B cell (primary cell): Measurements from ENCODE around the gene ENO2. TPM values are rescaled to one million over a fixed set of nuclear protein-coding genes. Genes with fewer than 3 reads are reported as not detected.
A peak's percentile ranks its signal among the peaks of the same experiment; 100 is the strongest.

ENCODE experiments used
- ATAC-seq: fragments of 200-7000 bp; cut with Tn5 transposase; one replicate; pipeline ENCODE4 v1.10.0; 2021; ENCODE audit warnings: low read depth, mild to moderate bottlenecking, moderate number of reproducible peaks, moderate library complexity
- CTCF ChIA-PET: fragments of 350-600 bp; sonication (Branson Sonifier 250); formaldehyde crosslinking; loops from one replicate; lab custom pipeline; 2021; ENCODE audit warnings: antibody characterized with exemption, inconsistent platforms; lab: Charles Lee
- POLR2A ChIA-PET: fragments of 350-600 bp; sonication (Branson Sonifier 250); formaldehyde crosslinking; loops from one replicate; lab custom pipeline; 2021; ENCODE audit warnings: antibody characterized with exemption; lab: Charles Lee
- DNase-seq: peaks from one replicate; pipeline ENCODE4 v3.0.0; 2013
- H2AFZ ChIP-seq: 2 replicates; pipeline ENCODE4 v1.6.1; 2012; ENCODE audit warnings: mild to moderate bottlenecking, low read depth, low read length; ENCODE audit not compliant: insufficient read depth, poor library complexity, severe bottlenecking
- H3K27ac ChIP-seq, 2 donors: 1 replicate in 1 of 2; 2 replicates in 1 of 2; pipeline ENCODE4 v1.5.1; 2012 to 2013; ENCODE audit warnings: low read length in 2 of 2, mild to moderate bottlenecking in 2 of 2, moderate library complexity in 1 of 2
- H3K27me3 ChIP-seq, 4 experiments: fragments of 200-600 bp in 1 of 4; sonication (generic) in 1 of 4; replicated peaks in 1 of 4; 1 replicate in 2 of 4; 2 replicates in 2 of 4; pipeline versions ENCODE4 v1.6.1 to v1.7.0; 2013 to 2016; ENCODE audit warnings: low read length in 3 of 4, mild to moderate bottlenecking in 2 of 4, mixed read lengths in 1 of 4, moderate library complexity in 1 of 4; ENCODE audit not compliant: insufficient read depth in 4 of 4, control insufficient read depth in 3 of 4; ENCODE audit errors: control extremely low read depth in 1 of 4
- H3K36me3 ChIP-seq, 2 experiments: replicated peaks in 1 of 2; 1 replicate in 1 of 2; 2 replicates in 1 of 2; pipeline versions ENCODE4 v1.6.1 to v1.7.1; 2013; ENCODE audit warnings: low read length in 1 of 2; ENCODE audit not compliant: insufficient read depth in 2 of 2, control insufficient read depth in 1 of 2; ENCODE audit errors: control extremely low read depth in 1 of 2, extremely low read depth in 1 of 2
- H3K4me1 ChIP-seq, 2 donors: fragments of 200-600 bp in 1 of 2; sonication (generic) in 1 of 2; 1 replicate in 1 of 2; 2 replicates in 1 of 2; pipeline versions ENCODE4 v1.5.1 to v1.6.1; 2013 to 2017; ENCODE audit warnings: low read length in 2 of 2; ENCODE audit not compliant: control insufficient read depth in 2 of 2, insufficient read depth in 2 of 2
- H3K4me2 ChIP-seq: replicated peaks from 2 replicates; pipeline ENCODE3; 2012; ENCODE audit warnings: mild to moderate bottlenecking, low read depth, low read length; ENCODE audit not compliant: poor library complexity, severe bottlenecking
- H3K4me3 ChIP-seq, 5 experiments: fragments of 200-600 bp in 1 of 5; sonication (generic) in 1 of 5; 1 replicate in 3 of 5; 2 replicates in 2 of 5; pipeline versions ENCODE4 v1.5.1 to v1.7.0; 2011 to 2016; ENCODE audit warnings: low read length in 4 of 5, mild to moderate bottlenecking in 4 of 5, low read depth in 2 of 5, control low read depth in 1 of 5, moderate library complexity in 1 of 5; ENCODE audit not compliant: insufficient read depth in 1 of 5; ENCODE audit errors: control extremely low read depth in 1 of 5, extremely low read depth in 1 of 5
- H3K79me2 ChIP-seq: fragments of 200-600 bp; sonication (generic); one replicate; pipeline ENCODE4 v1.6.0; 2016; ENCODE audit warnings: low read length; ENCODE audit not compliant: control insufficient read depth, insufficient read depth
- H3K9ac ChIP-seq: fragments of 200-600 bp; sonication (generic); 2 replicates; pipeline ENCODE4 v1.6.1; 2017; ENCODE audit warnings: mild to moderate bottlenecking, low read length, moderate library complexity
- H3K9me3 ChIP-seq, 3 donors: one replicate each; pipeline versions ENCODE4 v1.6.1 to v1.7.1; 2013; ENCODE audit warnings: low read length in 2 of 3; ENCODE audit not compliant: control insufficient read depth in 2 of 3, insufficient read depth in 1 of 3; ENCODE audit errors: control extremely low read depth in 1 of 3
- H4K20me1 ChIP-seq: 2 replicates; pipeline ENCODE4 v1.6.0; 2012; ENCODE audit warnings: mild to moderate bottlenecking, low read length; ENCODE audit not compliant: insufficient read depth, control insufficient read depth, poor library complexity, severe bottlenecking
- H3K27ac Mint-ChIP-seq: one replicate; pipeline ENCODE4 v1.8.0; 2021; ENCODE audit warnings: mixed read lengths
- H3K27me3 Mint-ChIP-seq: one replicate; pipeline ENCODE4 v1.8.0; 2021; ENCODE audit warnings: mixed read lengths
- H3K4me1 Mint-ChIP-seq: one replicate; pipeline ENCODE4 v1.8.0; 2021; ENCODE audit warnings: mixed read lengths
- H3K4me3 Mint-ChIP-seq: one replicate; pipeline ENCODE4 v1.8.0; 2021; ENCODE audit warnings: mixed read lengths
- H3K9me3 Mint-ChIP-seq: one replicate; pipeline ENCODE4 v1.8.0; 2022; ENCODE audit warnings: mixed read lengths; ENCODE audit not compliant: insufficient read depth
- EZH2 ChIP-seq: IDR thresholded peaks from 2 replicates; pipeline ENCODE4 v1.6.1; 2012; ENCODE audit warnings: borderline replicate concordance, low read depth, mild to moderate bottlenecking, moderate library complexity, low read length; ENCODE audit not compliant: insufficient read depth, poor library complexity, severe bottlenecking
- WGBS: methylation state at CpG from one replicate; pipeline ENCODE4 v1.1.5; 2013; ENCODE audit warnings: missing lambda C conversion rate; ENCODE audit not compliant: insufficient coverage; 5-methylcytosine and 5-hydroxymethylcytosine counted together
- intact Hi-C: fragments of 100-400 bp; cut with micrococcal nuclease; formaldehyde crosslinking; loops from one replicate; pipeline ENCODE4 v1.10.0; 2022
- polyA plus RNA-seq: library from polyadenylated mRNA; depleted of rRNA; stranded (reverse); fragments of >200 nt; gene quantifications from 2 replicates; pipeline ENCODE4 v1.2.3, GENCODE V29; 2012
- total RNA-seq, 2 donors: library from RNA; stranded (reverse); fragments of 120-200 nt in 1 of 2; gene quantifications; 1 replicate in 1 of 2; 2 replicates in 1 of 2; pipeline versions ENCODE4 v1.2.3 to v1.2.4, GENCODE V29; 2013 to 2022
- TF ChIP-seq, protein P1 (sequence below): fragments of 200-600 bp; IDR thresholded peaks from one replicate; pipeline ENCODE4 v1.8.0; 2022; ENCODE audit warnings: antibody characterized with exemption, mild to moderate bottlenecking

The ENO2 gene
- total and polyA plus RNA-seq, 2 donors (not counting 1 experiment from before 2014, with no cell fraction given), result 42.5 to 55.3 TPM

DNA sequence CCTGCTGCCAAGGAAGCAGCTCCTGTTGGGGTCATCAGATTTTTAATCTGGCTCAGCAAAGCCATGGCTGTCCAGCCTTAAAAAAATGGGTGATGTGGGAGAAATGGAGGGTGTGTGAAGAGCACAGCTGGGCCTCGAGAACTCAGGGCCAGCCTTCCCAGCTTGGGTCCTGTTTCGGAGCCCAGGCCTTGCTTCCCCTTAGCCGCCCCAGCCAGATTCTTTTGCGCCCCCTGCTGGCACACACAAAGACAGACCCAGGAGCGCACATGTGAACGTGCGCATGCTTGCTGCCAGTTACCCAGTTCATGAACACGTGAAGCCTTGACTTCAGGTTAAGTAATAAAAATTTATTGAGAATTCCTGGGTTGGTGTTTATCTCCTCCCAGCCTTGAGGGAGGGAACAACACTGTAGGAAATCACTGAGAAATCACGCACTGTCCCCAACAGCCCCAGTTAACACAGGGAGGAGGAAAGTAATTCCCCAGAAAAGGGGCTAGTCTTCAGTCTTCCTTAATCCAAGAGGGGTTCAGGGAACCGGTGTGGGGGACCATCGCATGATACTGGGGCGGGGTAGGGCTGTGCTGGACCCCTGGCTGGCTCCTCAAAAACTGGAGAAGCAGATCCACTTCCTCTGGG is 50.8 kb downstream of the ENO2 start:
- Histone ChIP-seq H3K27ac (peak overlapping the region; percentile 30 to 63), H3K27me3 (no peaks in the 10 kb centered on the region), H3K9ac (no peak overlapping the region), H3K9me3 (no peaks in the 10 kb centered on the region), H2AFZ (no peak overlapping the region), H3K36me3 (peaks cover 0 to 61% of the 10 kb centered on the region in 2 experiments), H4K20me1 (peaks cover 14% of the 10 kb centered on the region), H3K4me2 (peak overlapping the region; percentile 36), H3K79me2 (peaks cover 36% of the 10 kb centered on the region), H3K4me3 (no peak overlapping the region), H3K4me1 (peaks cover 58 to 69% of the 10 kb centered on the region in 2 donors)
- ChIA-PET POLR2A (interaction anchor here (0.6 to 18.2 kb wide), 4 partner anchors 10 to 95 kb away, joined by 3 to 662 read pairs (median 4); partner anchors contain the start of genes C12orf57, PTPN6, RNU7-1 and SPSB2), CTCF (interaction anchor here (0.9 to 13.5 kb wide), 16 partner anchors 10 to 154 kb away, joined by 3 to 944 read pairs (median 6); partner anchors contain the start of genes C12orf57, C1RL, LPCAT3 and PTPN6)
- 30% methylated on average over 6 of the region's 12 CpGs for WGBS
- Mint-ChIP-seq H3K27ac (peak overlapping the region; percentile 91), H3K4me1 (peaks cover 63% of the 10 kb centered on the region), H3K9me3 (no peaks in the 10 kb centered on the region), H3K27me3 (no peaks in the 10 kb centered on the region), H3K4me3 (no peak overlapping the region)
- TF ChIP-seq, protein P1, sequence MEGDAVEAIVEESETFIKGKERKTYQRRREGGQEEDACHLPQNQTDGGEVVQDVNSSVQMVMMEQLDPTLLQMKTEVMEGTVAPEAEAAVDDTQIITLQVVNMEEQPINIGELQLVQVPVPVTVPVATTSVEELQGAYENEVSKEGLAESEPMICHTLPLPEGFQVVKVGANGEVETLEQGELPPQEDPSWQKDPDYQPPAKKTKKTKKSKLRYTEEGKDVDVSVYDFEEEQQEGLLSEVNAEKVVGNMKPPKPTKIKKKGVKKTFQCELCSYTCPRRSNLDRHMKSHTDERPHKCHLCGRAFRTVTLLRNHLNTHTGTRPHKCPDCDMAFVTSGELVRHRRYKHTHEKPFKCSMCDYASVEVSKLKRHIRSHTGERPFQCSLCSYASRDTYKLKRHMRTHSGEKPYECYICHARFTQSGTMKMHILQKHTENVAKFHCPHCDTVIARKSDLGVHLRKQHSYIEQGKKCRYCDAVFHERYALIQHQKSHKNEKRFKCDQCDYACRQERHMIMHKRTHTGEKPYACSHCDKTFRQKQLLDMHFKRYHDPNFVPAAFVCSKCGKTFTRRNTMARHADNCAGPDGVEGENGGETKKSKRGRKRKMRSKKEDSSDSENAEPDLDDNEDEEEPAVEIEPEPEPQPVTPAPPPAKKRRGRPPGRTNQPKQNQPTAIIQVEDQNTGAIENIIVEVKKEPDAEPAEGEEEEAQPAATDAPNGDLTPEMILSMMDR, result peak; percentile 88
- TF ChIP-seq EZH2, result no peak
- DNase-seq, result peak; percentile 93
- ATAC-seq, result peak; percentile 57
- intact Hi-C loops, result loop anchor here (1.0 kb wide), 3 partner anchors 21 to 96 kb away; partner anchors contain the start of gene C12orf57

DNA sequence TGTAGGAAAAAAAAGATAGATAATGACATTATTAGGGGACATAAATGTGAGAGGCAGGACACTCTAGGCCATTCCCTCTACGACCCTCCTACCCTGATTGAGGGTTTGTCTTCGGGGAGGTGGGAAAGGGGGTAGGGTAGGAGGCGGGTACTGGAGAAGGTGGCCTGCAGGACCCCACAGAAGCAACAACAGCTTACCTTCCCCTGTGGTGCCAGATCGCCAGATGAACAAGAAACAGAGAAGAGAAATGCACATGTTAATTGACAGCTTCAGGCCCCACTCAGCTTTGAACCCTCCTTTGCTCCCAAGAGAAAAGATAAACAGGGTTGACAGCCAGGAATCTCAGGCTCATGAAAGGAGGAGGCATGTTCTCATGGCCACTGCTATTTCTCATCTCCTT is 51.3 kb downstream of the ENO2 start:
- POLR2A ChIA-PET, result interaction anchor here (1.4 to 18.2 kb wide), 2 partner anchors 21 to 93 kb away, joined by 5 to 662 read pairs; partner anchors contain the start of genes C12orf57, PTPN6, RNU7-1 and SPSB2
- H3K27ac ChIP-seq, result no peak overlapping the region
- intact Hi-C loops, result loop anchor here (1.0 kb wide), 3 partner anchors 21 to 96 kb away; partner anchors contain the start of gene C12orf57
- H2AFZ ChIP-seq, result no peak overlapping the region
- H3K27me3 Mint-ChIP-seq, result no peaks in the 10 kb centered on the region
- no peaks in the 10 kb centered on the region for H3K27me3 ChIP-seq
- H3K79me2 ChIP-seq, result peaks cover 34% of the 10 kb centered on the region
- WGBS, result 70% methylated on average over 1 of the region's 4 CpGs
- ATAC-seq (no peak), DNase-seq (no peak)
- H3K4me1 ChIP-seq, result peaks cover 52 to 63% of the 10 kb centered on the region in 2 donors
- H3K4me3 ChIP-seq, result no peak overlapping the region
- H3K36me3 ChIP-seq, result peaks cover 0 to 56% of the 10 kb centered on the region in 2 experiments
- TF ChIP-seq, protein P1, result no peak
- no peak for TF ChIP-seq EZH2
- peaks cover 61% of the 10 kb centered on the region for H3K4me1 Mint-ChIP-seq
- peak overlapping the region; percentile 91 for H3K27ac Mint-ChIP-seq
- no peaks in the 10 kb centered on the region for H3K9me3 ChIP-seq
- H4K20me1 ChIP-seq, result peaks cover 14% of the 10 kb centered on the region
- CTCF ChIA-PET, result interaction anchor here (0.7 to 13.5 kb wide), 6 partner anchors 10 to 144 kb away, joined by 3 to 944 read pairs (median 60); partner anchors contain the start of genes C12orf57, C1RL, PTPN6 and RNU7-1
- H3K9me3 Mint-ChIP-seq, result no peaks in the 10 kb centered on the region
- H3K9ac ChIP-seq, result no peak overlapping the region
- no peak overlapping the region for H3K4me2 ChIP-seq
- no peak overlapping the region for H3K4me3 Mint-ChIP-seq
